Renal cortex interstitium (tissue), 3 donors: Measurements from ENCODE around the gene FOXRED2. TPM values are rescaled to one million over a fixed set of nuclear protein-coding genes. Genes with fewer than 3 reads are reported as not detected.

ENCODE experiments used
- polyA plus RNA-seq, 3 donors: library from polyadenylated mRNA; unstranded; fragments of 120-200 nt; gene quantifications; one replicate each; pipeline ENCODE4 v1.2.1, GENCODE V29; 2013; ENCODE audit not compliant: insufficient read length in 3 of 3

Gene FOXRED2
- polyA plus RNA-seq, 3 donors: 23.4 to 29.7 (median 26.2) TPM

Other genes starting within 250 kb of the FOXRED2 start
- gene MYH9, start 119.1 kb downstream of the FOXRED2 start, polyA plus RNA-seq: 100 to 1,000 TPM; 247 to 318 (median 290) TPM
- 100 to 1,000 TPM; 119 to 138 (median 123) TPM for gene TXN2, start 25.4 kb downstream of the FOXRED2 start, polyA plus RNA-seq
- gene EIF3D, start 22.1 kb upstream of the FOXRED2 start, polyA plus RNA-seq: 100 to 1,000 TPM; 268 to 294 (median 283) TPM
- gene CACNG2, start 196.7 kb upstream of the FOXRED2 start, polyA plus RNA-seq: not detected